Measurements from ENCODE around the gene FN3KRP. TPM values are rescaled to one million over a fixed set of nuclear protein-coding genes. Genes with fewer than 3 reads are reported as not detected.

The FN3KRP gene
- total and polyA plus RNA-seq, 2 of the 13 experiments (the other 11 are each of a cell fraction or from before 2014, with no cell fraction given), result 22.4 to 28.2 TPM

- TF ChIP-seq, protein P1, sequence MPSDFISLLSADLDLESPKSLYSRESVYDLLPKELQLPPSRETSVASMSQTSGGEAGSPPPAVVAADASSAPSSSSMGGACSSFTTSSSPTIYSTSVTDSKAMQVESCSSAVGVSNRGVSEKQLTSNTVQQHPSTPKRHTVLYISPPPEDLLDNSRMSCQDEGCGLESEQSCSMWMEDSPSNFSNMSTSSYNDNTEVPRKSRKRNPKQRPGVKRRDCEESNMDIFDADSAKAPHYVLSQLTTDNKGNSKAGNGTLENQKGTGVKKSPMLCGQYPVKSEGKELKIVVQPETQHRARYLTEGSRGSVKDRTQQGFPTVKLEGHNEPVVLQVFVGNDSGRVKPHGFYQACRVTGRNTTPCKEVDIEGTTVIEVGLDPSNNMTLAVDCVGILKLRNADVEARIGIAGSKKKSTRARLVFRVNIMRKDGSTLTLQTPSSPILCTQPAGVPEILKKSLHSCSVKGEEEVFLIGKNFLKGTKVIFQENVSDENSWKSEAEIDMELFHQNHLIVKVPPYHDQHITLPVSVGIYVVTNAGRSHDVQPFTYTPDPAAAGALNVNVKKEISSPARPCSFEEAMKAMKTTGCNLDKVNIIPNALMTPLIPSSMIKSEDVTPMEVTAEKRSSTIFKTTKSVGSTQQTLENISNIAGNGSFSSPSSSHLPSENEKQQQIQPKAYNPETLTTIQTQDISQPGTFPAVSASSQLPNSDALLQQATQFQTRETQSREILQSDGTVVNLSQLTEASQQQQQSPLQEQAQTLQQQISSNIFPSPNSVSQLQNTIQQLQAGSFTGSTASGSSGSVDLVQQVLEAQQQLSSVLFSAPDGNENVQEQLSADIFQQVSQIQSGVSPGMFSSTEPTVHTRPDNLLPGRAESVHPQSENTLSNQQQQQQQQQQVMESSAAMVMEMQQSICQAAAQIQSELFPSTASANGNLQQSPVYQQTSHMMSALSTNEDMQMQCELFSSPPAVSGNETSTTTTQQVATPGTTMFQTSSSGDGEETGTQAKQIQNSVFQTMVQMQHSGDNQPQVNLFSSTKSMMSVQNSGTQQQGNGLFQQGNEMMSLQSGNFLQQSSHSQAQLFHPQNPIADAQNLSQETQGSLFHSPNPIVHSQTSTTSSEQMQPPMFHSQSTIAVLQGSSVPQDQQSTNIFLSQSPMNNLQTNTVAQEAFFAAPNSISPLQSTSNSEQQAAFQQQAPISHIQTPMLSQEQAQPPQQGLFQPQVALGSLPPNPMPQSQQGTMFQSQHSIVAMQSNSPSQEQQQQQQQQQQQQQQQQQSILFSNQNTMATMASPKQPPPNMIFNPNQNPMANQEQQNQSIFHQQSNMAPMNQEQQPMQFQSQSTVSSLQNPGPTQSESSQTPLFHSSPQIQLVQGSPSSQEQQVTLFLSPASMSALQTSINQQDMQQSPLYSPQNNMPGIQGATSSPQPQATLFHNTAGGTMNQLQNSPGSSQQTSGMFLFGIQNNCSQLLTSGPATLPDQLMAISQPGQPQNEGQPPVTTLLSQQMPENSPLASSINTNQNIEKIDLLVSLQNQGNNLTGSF (CRISPR knock-in tag; IDR thresholded peaks at IDR 0.05), result 0 out of 2 replicates have a peak, but pooled peaks have one; percentile 39
- TF ChIP-seq NFATC3 (CRISPR knock-in tag; IDR thresholded peaks at IDR 0.05) (no peak), GABPA (IDR thresholded peaks at IDR 0.05; ENCODE audit: low read depth, low read length) (peak; percentile 66), GABPA (CRISPR knock-in tag; IDR thresholded peaks at IDR 0.05; ENCODE audit: low read depth) (peak; percentile 79), ZNF570 (CRISPR knock-in tag; IDR thresholded peaks at IDR 0.05; ENCODE audit: borderline replicate concordance) (no peak), FOXC1 (CRISPR knock-in tag; IDR thresholded peaks at IDR 0.05; ENCODE audit: borderline replicate concordance) (0 out of 2 replicates have a peak, but pooled peaks have one; percentile 65), SAP130 (CRISPR knock-in tag; IDR thresholded peaks at IDR 0.05; ENCODE audit: low read depth) (peak; percentile 78), KDM1A (CRISPR knock-in tag; IDR thresholded peaks at IDR 0.05) (no peak), SP2 (CRISPR knock-in tag; IDR thresholded peaks at IDR 0.05) (peak; percentile 72), NFE2 (CRISPR knock-in tag; IDR thresholded peaks at IDR 0.05) (no peak), ZNF703 (CRISPR knock-in tag; IDR thresholded peaks at IDR 0.05; ENCODE audit: borderline replicate concordance) (no peak)
- TF ChIP-seq, protein P2, sequence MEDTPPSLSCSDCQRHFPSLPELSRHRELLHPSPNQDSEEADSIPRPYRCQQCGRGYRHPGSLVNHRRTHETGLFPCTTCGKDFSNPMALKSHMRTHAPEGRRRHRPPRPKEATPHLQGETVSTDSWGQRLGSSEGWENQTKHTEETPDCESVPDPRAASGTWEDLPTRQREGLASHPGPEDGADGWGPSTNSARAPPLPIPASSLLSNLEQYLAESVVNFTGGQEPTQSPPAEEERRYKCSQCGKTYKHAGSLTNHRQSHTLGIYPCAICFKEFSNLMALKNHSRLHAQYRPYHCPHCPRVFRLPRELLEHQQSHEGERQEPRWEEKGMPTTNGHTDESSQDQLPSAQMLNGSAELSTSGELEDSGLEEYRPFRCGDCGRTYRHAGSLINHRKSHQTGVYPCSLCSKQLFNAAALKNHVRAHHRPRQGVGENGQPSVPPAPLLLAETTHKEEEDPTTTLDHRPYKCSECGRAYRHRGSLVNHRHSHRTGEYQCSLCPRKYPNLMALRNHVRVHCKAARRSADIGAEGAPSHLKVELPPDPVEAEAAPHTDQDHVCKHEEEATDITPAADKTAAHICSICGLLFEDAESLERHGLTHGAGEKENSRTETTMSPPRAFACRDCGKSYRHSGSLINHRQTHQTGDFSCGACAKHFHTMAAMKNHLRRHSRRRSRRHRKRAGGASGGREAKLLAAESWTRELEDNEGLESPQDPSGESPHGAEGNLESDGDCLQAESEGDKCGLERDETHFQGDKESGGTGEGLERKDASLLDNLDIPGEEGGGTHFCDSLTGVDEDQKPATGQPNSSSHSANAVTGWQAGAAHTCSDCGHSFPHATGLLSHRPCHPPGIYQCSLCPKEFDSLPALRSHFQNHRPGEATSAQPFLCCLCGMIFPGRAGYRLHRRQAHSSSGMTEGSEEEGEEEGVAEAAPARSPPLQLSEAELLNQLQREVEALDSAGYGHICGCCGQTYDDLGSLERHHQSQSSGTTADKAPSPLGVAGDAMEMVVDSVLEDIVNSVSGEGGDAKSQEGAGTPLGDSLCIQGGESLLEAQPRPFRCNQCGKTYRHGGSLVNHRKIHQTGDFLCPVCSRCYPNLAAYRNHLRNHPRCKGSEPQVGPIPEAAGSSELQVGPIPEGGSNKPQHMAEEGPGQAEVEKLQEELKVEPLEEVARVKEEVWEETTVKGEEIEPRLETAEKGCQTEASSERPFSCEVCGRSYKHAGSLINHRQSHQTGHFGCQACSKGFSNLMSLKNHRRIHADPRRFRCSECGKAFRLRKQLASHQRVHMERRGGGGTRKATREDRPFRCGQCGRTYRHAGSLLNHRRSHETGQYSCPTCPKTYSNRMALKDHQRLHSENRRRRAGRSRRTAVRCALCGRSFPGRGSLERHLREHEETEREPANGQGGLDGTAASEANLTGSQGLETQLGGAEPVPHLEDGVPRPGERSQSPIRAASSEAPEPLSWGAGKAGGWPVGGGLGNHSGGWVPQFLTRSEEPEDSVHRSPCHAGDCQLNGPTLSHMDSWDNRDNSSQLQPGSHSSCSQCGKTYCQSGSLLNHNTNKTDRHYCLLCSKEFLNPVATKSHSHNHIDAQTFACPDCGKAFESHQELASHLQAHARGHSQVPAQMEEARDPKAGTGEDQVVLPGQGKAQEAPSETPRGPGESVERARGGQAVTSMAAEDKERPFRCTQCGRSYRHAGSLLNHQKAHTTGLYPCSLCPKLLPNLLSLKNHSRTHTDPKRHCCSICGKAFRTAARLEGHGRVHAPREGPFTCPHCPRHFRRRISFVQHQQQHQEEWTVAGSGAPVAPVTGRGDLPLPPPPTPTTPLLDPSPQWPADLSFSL (CRISPR knock-in tag; IDR thresholded peaks at IDR 0.05), result no peak; the same call in 1 of the 2 replicates
- TF ChIP-seq, protein P3, sequence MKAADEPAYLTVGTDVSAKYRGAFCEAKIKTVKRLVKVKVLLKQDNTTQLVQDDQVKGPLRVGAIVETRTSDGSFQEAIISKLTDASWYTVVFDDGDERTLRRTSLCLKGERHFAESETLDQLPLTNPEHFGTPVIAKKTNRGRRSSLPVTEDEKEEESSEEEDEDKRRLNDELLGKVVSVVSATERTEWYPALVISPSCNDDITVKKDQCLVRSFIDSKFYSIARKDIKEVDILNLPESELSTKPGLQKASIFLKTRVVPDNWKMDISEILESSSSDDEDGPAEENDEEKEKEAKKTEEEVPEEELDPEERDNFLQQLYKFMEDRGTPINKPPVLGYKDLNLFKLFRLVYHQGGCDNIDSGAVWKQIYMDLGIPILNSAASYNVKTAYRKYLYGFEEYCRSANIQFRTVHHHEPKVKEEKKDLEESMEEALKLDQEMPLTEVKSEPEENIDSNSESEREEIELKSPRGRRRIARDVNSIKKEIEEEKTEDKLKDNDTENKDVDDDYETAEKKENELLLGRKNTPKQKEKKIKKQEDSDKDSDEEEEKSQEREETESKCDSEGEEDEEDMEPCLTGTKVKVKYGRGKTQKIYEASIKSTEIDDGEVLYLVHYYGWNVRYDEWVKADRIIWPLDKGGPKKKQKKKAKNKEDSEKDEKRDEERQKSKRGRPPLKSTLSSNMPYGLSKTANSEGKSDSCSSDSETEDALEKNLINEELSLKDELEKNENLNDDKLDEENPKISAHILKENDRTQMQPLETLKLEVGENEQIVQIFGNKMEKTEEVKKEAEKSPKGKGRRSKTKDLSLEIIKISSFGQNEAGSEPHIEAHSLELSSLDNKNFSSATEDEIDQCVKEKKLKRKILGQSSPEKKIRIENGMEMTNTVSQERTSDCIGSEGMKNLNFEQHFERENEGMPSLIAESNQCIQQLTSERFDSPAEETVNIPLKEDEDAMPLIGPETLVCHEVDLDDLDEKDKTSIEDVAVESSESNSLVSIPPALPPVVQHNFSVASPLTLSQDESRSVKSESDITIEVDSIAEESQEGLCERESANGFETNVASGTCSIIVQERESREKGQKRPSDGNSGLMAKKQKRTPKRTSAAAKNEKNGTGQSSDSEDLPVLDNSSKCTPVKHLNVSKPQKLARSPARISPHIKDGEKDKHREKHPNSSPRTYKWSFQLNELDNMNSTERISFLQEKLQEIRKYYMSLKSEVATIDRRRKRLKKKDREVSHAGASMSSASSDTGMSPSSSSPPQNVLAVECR (CRISPR knock-in tag; IDR thresholded peaks at IDR 0.05; ENCODE audit: borderline replicate concordance), result peak; percentile 83; the same call in 1 of the 2 replicates
Observed at GRCh38 chr17:82716203-82717010, at the start of gene FN3KRP (continued).
